Bronchial epithelial cell (primary cell): ENCODE measurements around the gene MCM10. TPM values are rescaled to one million over a fixed set of nuclear protein-coding genes. Genes with fewer than 3 reads are reported as not detected.

Experiments used
- DNase-seq: peaks from one replicate; pipeline ENCODE4 v3.0.0-alpha.2; 2010; ENCODE audit warnings: low read depth
- FAIRE-seq: peaks from 2 replicates; lab custom pipeline; 2011; peaks lifted over from hg19 to GRCh38; lab: Jason Lieb, UNC
- H3K27me3 ChIP-seq: 2 replicates; pipeline ENCODE4 v1.5.1; 2011; ENCODE audit warnings: low read length; ENCODE audit not compliant: control insufficient read depth, insufficient read depth
- H3K36me3 ChIP-seq: 2 replicates; pipeline ENCODE4 v1.5.1; 2011; ENCODE audit warnings: low read length; ENCODE audit not compliant: control insufficient read depth, insufficient read depth
- H3K4me3 ChIP-seq: 2 replicates; pipeline ENCODE4 v1.5.1; 2011; ENCODE audit warnings: mild to moderate bottlenecking, low read depth, low read length, control low read depth
- CTCF ChIP-seq: IDR thresholded peaks from 2 replicates; pipeline ENCODE4 v1.5.1; 2011; ENCODE audit warnings: mild to moderate bottlenecking, moderate library complexity, low read length, control low read depth, inconsistent platforms; ENCODE audit not compliant: insufficient read depth, severe bottlenecking
- total RNA-seq: library from RNA; depleted of rRNA; stranded (reverse); fragments of >200 nt; gene quantifications from 2 replicates; pipeline ENCODE4 v1.2.1, GENCODE V29; 2014

Gene MCM10
- total RNA-seq, 1 donor from 2014 or later, result under 0.01 TPM

GRCh38 chr10:13190816-13191215, 29.5 kb downstream of the MCM10 start:
- TF ChIP-seq CTCF, result no peak
- Histone ChIP-seq H3K36me3 (no peaks in the 10 kb centered on the region), H3K4me3 (no peak overlapping the region), H3K27me3 (no peaks in the 10 kb centered on the region)
- FAIRE-seq, result no peak
- DNase-seq, result no peak

GRCh38 chr10:13191362-13191761, 30.0 kb downstream of the MCM10 start:
- Histone ChIP-seq H3K27me3 (no peaks in the 10 kb centered on the region), H3K4me3 (no peak overlapping the region), H3K36me3 (no peaks in the 10 kb centered on the region)
- no peak for FAIRE-seq
- no peak for DNase-seq
- TF ChIP-seq CTCF, result no peak

- FAIRE-seq (no peak), DNase-seq (no peak)
- no peak for TF ChIP-seq CTCF
- no peaks in the 10 kb centered on the region for H3K27me3 ChIP-seq
- no peak overlapping the region for H3K4me3 ChIP-seq
- H3K36me3 ChIP-seq, result no peaks in the 10 kb centered on the region
These were observed 32.3 kb downstream of the MCM10 start for GRCh38 chr10:13193637-13194036.

- FAIRE-seq, result no peak
These were observed 33.7 kb downstream of the MCM10 start for GRCh38 chr10:13195016-13195415.

GRCh38 chr10:13201132-13201531, 39.8 kb downstream of the MCM10 start:
- no peak overlapping the region for H3K4me3 ChIP-seq
- FAIRE-seq (no peak), DNase-seq (no peak)
- no peaks in the 10 kb centered on the region for H3K36me3 ChIP-seq
- no peaks in the 10 kb centered on the region for H3K27me3 ChIP-seq
- no peak for TF ChIP-seq CTCF

More at GRCh38 chr10:13195016-13195415, 33.7 kb downstream of the MCM10 start:
- TF ChIP-seq CTCF, result no peak
- no peaks in the 10 kb centered on the region for H3K27me3 ChIP-seq
- no peak overlapping the region for H3K4me3 ChIP-seq
- DNase-seq, result no peak
- H3K36me3 ChIP-seq, result no peaks in the 10 kb centered on the region

- Histone ChIP-seq H3K27me3 (no peaks in the 10 kb centered on the region), H3K4me3 (no peak overlapping the region), H3K36me3 (no peaks in the 10 kb centered on the region)
- DNase-seq (no peak), FAIRE-seq (peak; percentile 36)
- TF ChIP-seq CTCF, result no peak
These were observed 44.7 kb downstream of the MCM10 start for GRCh38 chr10:13206091-13206490.
